BJ (cell line): ENCODE results near the gene TBC1D9B. TPM values are rescaled to one million over a fixed set of nuclear protein-coding genes. Genes with fewer than 3 reads are reported as not detected.

Source experiments
- CTCF ChIA-PET: fragments of 350-600 bp; formaldehyde crosslinking; extraction: SDS; loops from one replicate; lab custom pipeline; 2021; ENCODE audit warnings: antibody characterized with exemption, inconsistent platforms; lab: Yijun Ruan, JAX
- POLR2A ChIA-PET: fragments of 300-600 bp; sonication (Branson Sonifier 250); formaldehyde crosslinking; extraction: SDS; loops from one replicate; lab custom pipeline; 2021; ENCODE audit warnings: antibody characterized with exemption; lab: Charles Lee
- DNase-seq: peaks from one replicate; pipeline ENCODE4 v3.0.0-alpha.2; 2011; ENCODE audit warnings: low read depth
- H3K27me3 ChIP-seq: 2 replicates; pipeline ENCODE4 v1.6.0; 2011; ENCODE audit warnings: low read length; ENCODE audit not compliant: control insufficient read depth, insufficient read depth
- H3K36me3 ChIP-seq: 2 replicates; pipeline ENCODE4 v1.5.1; 2011; ENCODE audit warnings: low read length; ENCODE audit not compliant: control insufficient read depth, insufficient read depth
- H3K4me3 ChIP-seq: 2 replicates; pipeline ENCODE4 v1.5.1; 2011; ENCODE audit warnings: low read depth, mild to moderate bottlenecking, control low read depth, low read length
- polyA plus RNA-seq: library from polyadenylated mRNA; depleted of rRNA; stranded (reverse); fragments of >200 nt; gene quantifications from 2 replicates; pipeline ENCODE4 v1.2.3, GENCODE V29; 2011
- TF ChIP-seq, protein P1 (sequence below): IDR thresholded peaks from 2 replicates; pipeline ENCODE4 v1.5.1; 2011; ENCODE audit warnings: low read depth, mild to moderate bottlenecking, control low read depth, inconsistent platforms, low read length, moderate library complexity; ENCODE audit not compliant: insufficient read depth

Gene TBC1D9B
- polyA plus RNA-seq, 1 experiment = 89.0 TPM

- Histone ChIP-seq H3K4me3 (no peak overlapping the region), H3K27me3 (no peaks in the 10 kb centered on the region), H3K36me3 (peaks cover 47% of the 10 kb centered on the region)
- ChIA-PET CTCF (interaction anchor here (0.5 kb wide), 1 partner anchor 20 kb away, joined by 3 read pairs; no protein-coding TSS in a partner anchor), POLR2A (interaction anchor here (0.5 kb wide), 1 partner anchor 111 kb away, joined by 4 read pairs; no protein-coding TSS in a partner anchor)
- DNase-seq = no peak
- TF ChIP-seq, protein P1, sequence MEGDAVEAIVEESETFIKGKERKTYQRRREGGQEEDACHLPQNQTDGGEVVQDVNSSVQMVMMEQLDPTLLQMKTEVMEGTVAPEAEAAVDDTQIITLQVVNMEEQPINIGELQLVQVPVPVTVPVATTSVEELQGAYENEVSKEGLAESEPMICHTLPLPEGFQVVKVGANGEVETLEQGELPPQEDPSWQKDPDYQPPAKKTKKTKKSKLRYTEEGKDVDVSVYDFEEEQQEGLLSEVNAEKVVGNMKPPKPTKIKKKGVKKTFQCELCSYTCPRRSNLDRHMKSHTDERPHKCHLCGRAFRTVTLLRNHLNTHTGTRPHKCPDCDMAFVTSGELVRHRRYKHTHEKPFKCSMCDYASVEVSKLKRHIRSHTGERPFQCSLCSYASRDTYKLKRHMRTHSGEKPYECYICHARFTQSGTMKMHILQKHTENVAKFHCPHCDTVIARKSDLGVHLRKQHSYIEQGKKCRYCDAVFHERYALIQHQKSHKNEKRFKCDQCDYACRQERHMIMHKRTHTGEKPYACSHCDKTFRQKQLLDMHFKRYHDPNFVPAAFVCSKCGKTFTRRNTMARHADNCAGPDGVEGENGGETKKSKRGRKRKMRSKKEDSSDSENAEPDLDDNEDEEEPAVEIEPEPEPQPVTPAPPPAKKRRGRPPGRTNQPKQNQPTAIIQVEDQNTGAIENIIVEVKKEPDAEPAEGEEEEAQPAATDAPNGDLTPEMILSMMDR = no peak
Measured at GRCh38 chr5:179866241-179867078, 41.2 kb downstream of the TBC1D9B start.

DNA sequence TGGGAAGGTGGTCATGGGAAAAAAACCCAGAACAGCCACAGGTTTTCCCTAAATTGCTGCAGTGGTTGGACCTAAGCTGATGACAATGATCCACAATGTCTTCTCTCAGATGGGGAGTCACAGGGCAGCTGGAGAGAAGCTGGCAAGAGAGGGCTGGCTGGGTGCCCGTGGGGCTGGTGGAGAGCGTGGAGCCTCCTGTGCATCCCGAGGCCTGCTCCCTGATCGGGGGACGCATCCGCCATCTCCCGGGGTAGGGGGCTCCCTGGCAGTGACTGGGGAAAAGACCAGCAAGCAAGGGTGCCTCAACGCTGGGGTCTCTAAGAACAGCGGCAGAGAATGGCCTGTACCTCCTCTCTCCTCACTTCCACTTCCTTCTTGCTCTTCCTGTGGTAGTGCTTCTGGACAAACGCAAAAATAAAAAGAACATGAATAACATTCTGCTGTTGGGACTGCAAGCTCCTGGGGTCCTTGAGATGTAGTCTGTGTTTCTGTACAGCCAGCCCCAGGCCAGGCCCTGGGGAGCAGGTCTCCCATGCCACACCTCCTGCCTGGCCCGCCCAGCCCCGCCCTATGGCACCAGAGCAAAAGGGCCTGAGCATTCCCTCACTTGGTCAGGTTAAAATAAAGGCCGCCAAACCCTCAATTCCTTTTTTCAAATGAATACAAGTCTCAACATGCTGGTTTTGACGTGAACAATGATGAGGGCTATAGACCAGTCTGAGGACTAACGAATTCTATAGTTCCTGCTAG is 42.0 kb downstream of the TBC1D9B start:
- CTCF ChIA-PET = interaction anchor here (0.5 kb wide), 1 partner anchor 20 kb away, joined by 3 read pairs; no protein-coding TSS in a partner anchor
- peaks cover 40% of the 10 kb centered on the region for H3K36me3 ChIP-seq
- POLR2A ChIA-PET = no interaction called here
- no peaks in the 10 kb centered on the region for H3K27me3 ChIP-seq
- DNase-seq = no peak
- no peak overlapping the region for H3K4me3 ChIP-seq
- TF ChIP-seq, protein P1 = no peak

DNA sequence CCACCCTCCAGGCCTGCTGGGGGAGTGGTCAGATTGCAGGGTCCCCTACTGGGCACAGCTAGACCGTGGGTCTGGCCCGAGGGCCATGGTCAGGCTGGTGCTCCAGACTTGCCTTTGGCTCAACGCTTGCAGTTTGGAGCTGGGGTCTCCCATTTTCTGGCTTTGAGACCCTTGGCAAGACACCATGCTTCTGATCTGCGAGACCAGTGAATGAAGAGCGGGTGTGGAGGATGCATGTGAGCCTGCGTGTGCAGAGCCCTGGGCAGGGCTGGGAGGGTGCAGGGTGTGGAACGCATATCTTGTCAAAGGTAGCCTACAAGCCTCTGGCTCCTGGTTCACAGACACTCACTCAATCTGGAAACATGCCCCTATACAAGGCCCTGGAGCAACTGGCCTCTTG is 43.0 kb downstream of the TBC1D9B start:
- H3K4me3 ChIP-seq = no peak overlapping the region
- CTCF ChIA-PET = interaction anchor here (0.5 kb wide), 1 partner anchor 13 kb away, joined by 3 read pairs; no protein-coding TSS in a partner anchor

DNA sequence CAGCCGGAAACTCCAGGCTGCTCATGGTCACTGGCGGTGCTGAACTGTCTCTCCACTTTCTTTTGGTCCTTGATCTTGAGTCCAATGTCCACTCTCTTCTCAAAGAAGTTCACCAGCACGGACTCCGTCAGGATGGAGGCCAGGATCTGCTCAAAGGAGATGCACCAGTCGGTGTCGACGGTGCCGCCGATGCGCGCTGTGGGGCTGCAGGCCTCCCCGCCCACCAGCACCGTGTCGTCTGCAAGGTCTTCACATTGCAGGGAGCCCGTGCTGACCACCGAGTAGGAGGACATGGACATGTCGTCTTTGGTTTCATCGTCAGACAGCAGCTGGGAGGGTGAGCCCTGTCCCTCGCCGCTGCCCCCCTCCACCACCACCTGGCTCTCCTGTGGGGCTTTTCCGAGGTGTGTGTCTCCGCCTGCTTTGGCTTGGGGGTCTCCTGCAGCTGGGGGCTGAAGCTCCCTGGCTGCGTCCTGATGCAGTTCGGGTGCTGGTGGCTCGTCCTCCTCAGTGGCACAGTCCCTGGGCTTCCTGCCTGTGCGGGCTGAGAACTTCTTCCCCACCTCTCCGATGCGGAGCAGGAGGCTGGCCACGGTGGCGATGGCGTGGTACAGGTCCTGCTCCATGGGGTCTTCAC is 44.1 kb downstream of the TBC1D9B start:
- Histone ChIP-seq H3K4me3 (no peak overlapping the region), H3K27me3 (no peaks in the 10 kb centered on the region), H3K36me3 (peaks cover 32% of the 10 kb centered on the region)
- no peak for DNase-seq
- ChIA-PET CTCF (interaction anchor here (2.9 kb wide), 1 partner anchor 8 kb away, joined by 10 read pairs; no protein-coding TSS in a partner anchor), POLR2A (no interaction called here)
- TF ChIP-seq, protein P1 = no peak

More for the DNA sequence above, 43.0 kb downstream of the TBC1D9B start:
- POLR2A ChIA-PET = no interaction called here
- H3K27me3 ChIP-seq = no peaks in the 10 kb centered on the region
- H3K36me3 ChIP-seq = peaks cover 37% of the 10 kb centered on the region
- TF ChIP-seq, protein P1 = no peak
- no peak for DNase-seq

DNA sequence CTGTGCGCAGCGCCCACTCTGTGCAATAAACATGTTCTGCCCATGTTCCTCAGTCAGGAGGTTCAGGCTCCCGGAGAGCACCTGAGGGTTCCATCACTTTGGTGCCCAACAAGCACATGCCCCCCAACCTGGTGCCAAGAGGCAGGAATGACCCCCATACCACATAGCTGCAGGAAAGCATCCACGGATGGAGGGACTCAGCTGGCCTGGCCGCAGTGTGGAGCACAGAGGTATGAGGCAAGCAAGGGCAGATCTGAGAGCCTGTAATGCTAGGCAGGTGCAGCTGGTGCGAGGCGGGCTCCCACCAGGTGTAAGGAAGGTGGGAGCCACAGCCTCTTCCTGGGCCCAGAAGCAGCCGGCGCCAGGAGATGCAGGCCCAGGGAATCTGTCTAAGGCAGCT is 44.8 kb downstream of the TBC1D9B start:
- ChIA-PET POLR2A (no interaction called here), CTCF (interaction anchor here (2.9 kb wide), 1 partner anchor 9 kb away, joined by 10 read pairs; no protein-coding TSS in a partner anchor)
- peaks cover 29% of the 10 kb centered on the region for H3K36me3 ChIP-seq
- TF ChIP-seq, protein P1 = no peak
- no peaks in the 10 kb centered on the region for H3K27me3 ChIP-seq
- DNase-seq = no peak
- no peak overlapping the region for H3K4me3 ChIP-seq
